Measurements from ENCODE around the gene ST6GALNAC3.

The ST6GALNAC3 gene

GRCh38 chr1:76632136-76632535, 557.6 kb downstream of the ST6GALNAC3 start:
- H3K36me3 ChIP-seq (replicated peaks; ENCODE audit: low read depth, low read length), result no peaks in the 10 kb centered on the region
- no peaks in the 10 kb centered on the region for H4K20me1 ChIP-seq (ENCODE audit: insufficient read depth, low read length)
- no peaks in the 10 kb centered on the region for H3K79me2 ChIP-seq (ENCODE audit: low read length)
- H3K4me1 ChIP-seq (ENCODE audit: low read length), result no peaks in the 10 kb centered on the region
- no peak overlapping the region for H3K4me2 ChIP-seq (ENCODE audit: low read length)
- no peak overlapping the region for H2AFZ ChIP-seq (ENCODE audit: low read depth, low read length)
- no peaks in the 10 kb centered on the region for H3K27me3 ChIP-seq (ENCODE audit: low read depth, low read length)
- H3K4me3 ChIP-seq (ENCODE audit: low read length), result no peak overlapping the region
- no peaks in the 10 kb centered on the region for H3K9me3 ChIP-seq (ENCODE audit: insufficient read depth, low read length)
- H3K27ac ChIP-seq (ENCODE audit: low read length), result no peak overlapping the region
- TF ChIP-seq EZH2phosphoT487 (IDR thresholded peaks at IDR 0.05; ENCODE audit: low read depth) (no peak), CTCF (IDR thresholded peaks at IDR 0.05; ENCODE audit: low read depth, low read length) (no peak)
- no peak overlapping the region for H3K9ac ChIP-seq (ENCODE audit: low read length)

- Histone ChIP-seq H4K20me1 (ENCODE audit: insufficient read depth, low read length) (no peaks in the 10 kb centered on the region), H3K4me1 (ENCODE audit: low read length) (no peaks in the 10 kb centered on the region), H3K9me3 (ENCODE audit: insufficient read depth, low read length) (no peaks in the 10 kb centered on the region), H3K9ac (ENCODE audit: low read length) (no peak overlapping the region), H2AFZ (ENCODE audit: low read depth, low read length) (no peak overlapping the region), H3K79me2 (ENCODE audit: low read length) (no peaks in the 10 kb centered on the region), H3K27ac (ENCODE audit: low read length) (no peak overlapping the region), H3K4me2 (ENCODE audit: low read length) (no peak overlapping the region), H3K36me3 (replicated peaks; ENCODE audit: low read depth, low read length) (no peaks in the 10 kb centered on the region), H3K27me3 (ENCODE audit: low read depth, low read length) (no peaks in the 10 kb centered on the region), H3K4me3 (ENCODE audit: low read length) (no peak overlapping the region)
- TF ChIP-seq CTCF (IDR thresholded peaks at IDR 0.05; ENCODE audit: low read depth, low read length), result no peak
- no peak for TF ChIP-seq EZH2phosphoT487 (IDR thresholded peaks at IDR 0.05; ENCODE audit: low read depth)
Measured at GRCh38 chr1:76635784-76636183, 561.2 kb downstream of the ST6GALNAC3 start.

- no peak overlapping the region for H3K4me3 ChIP-seq (ENCODE audit: low read length)
- no peak overlapping the region for H3K4me2 ChIP-seq (ENCODE audit: low read length)
- no peaks in the 10 kb centered on the region for H4K20me1 ChIP-seq (ENCODE audit: insufficient read depth, low read length)
- H3K9me3 ChIP-seq (ENCODE audit: insufficient read depth, low read length), result no peaks in the 10 kb centered on the region
- H2AFZ ChIP-seq (ENCODE audit: low read depth, low read length), result no peak overlapping the region
- no peak for TF ChIP-seq CTCF (IDR thresholded peaks at IDR 0.05; ENCODE audit: low read depth, low read length)
- no peak for TF ChIP-seq EZH2phosphoT487 (IDR thresholded peaks at IDR 0.05; ENCODE audit: low read depth)
- no peak overlapping the region for H3K27ac ChIP-seq (ENCODE audit: low read length)
- no peaks in the 10 kb centered on the region for H3K27me3 ChIP-seq (ENCODE audit: low read depth, low read length)
- H3K4me1 ChIP-seq (ENCODE audit: low read length), result no peaks in the 10 kb centered on the region
- no peak overlapping the region for H3K9ac ChIP-seq (ENCODE audit: low read length)
- no peaks in the 10 kb centered on the region for H3K79me2 ChIP-seq (ENCODE audit: low read length)
- H3K36me3 ChIP-seq (replicated peaks; ENCODE audit: low read depth, low read length), result no peaks in the 10 kb centered on the region
Measured at GRCh38 chr1:76639181-76639580, 564.6 kb downstream of the ST6GALNAC3 start.

- Histone ChIP-seq H3K4me1 (ENCODE audit: low read length) (no peaks in the 10 kb centered on the region), H2AFZ (ENCODE audit: low read depth, low read length) (no peak overlapping the region), H3K9ac (ENCODE audit: low read length) (no peak overlapping the region), H3K36me3 (replicated peaks; ENCODE audit: low read depth, low read length) (no peaks in the 10 kb centered on the region), H3K9me3 (ENCODE audit: insufficient read depth, low read length) (no peaks in the 10 kb centered on the region), H3K4me3 (ENCODE audit: low read length) (no peak overlapping the region), H3K27ac (ENCODE audit: low read length) (no peak overlapping the region), H3K27me3 (ENCODE audit: low read depth, low read length) (no peaks in the 10 kb centered on the region), H4K20me1 (ENCODE audit: insufficient read depth, low read length) (no peaks in the 10 kb centered on the region), H3K4me2 (ENCODE audit: low read length) (no peak overlapping the region), H3K79me2 (ENCODE audit: low read length) (no peaks in the 10 kb centered on the region)
- TF ChIP-seq EZH2phosphoT487 (IDR thresholded peaks at IDR 0.05; ENCODE audit: low read depth) (no peak), CTCF (IDR thresholded peaks at IDR 0.05; ENCODE audit: low read depth, low read length) (no peak)
Measured at GRCh38 chr1:76640092-76640491, 565.5 kb downstream of the ST6GALNAC3 start.
